K562 (cell line): ENCODE results near the gene MCL1. TPM values are rescaled to one million over a fixed set of nuclear protein-coding genes. Genes with fewer than 3 reads are reported as not detected.

Experiments used
- CREB1 ChIP-seq, 2 experiments: sonication (generic) in 1 of 2; formaldehyde crosslinking in 1 of 2; IDR thresholded peaks; 2 replicates each; pipeline versions ENCODE4 v1.6.1 to v1.8.0; 2012 to 2022; ENCODE audit warnings: inconsistent platforms in 1 of 2, mild to moderate bottlenecking in 1 of 2, missing genetic modification reagents in 1 of 2, moderate library complexity in 1 of 2
- DNMT1 ChIP-seq: fragments of 450-650 bp; IDR thresholded peaks from 2 replicates; pipeline ENCODE4 v1.6.1; 2016; ENCODE audit warnings: antibody characterized with exemption, mild to moderate bottlenecking
- FOXM1 ChIP-seq, 2 experiments: fragments of 450-650 bp in 1 of 2; sonication (generic) in 1 of 2; formaldehyde crosslinking in 1 of 2; IDR thresholded peaks; 2 replicates each; pipeline versions ENCODE4 v1.6.1 to v1.9.0; 2017 to 2022; ENCODE audit warnings: low read depth in 2 of 2, mild to moderate bottlenecking in 2 of 2, missing genetic modification reagents in 1 of 2, moderate library complexity in 1 of 2
- HEY1 ChIP-seq: fragments of 250-450 bp; sonication (Bioruptor Pico); IDR thresholded peaks from 2 replicates; pipeline ENCODE4 v1.5.0; 2020; ENCODE audit warnings: mild to moderate bottlenecking, moderate library complexity, borderline replicate concordance
- MTA1 ChIP-seq: fragments of 450-650 bp; IDR thresholded peaks from 2 replicates; pipeline ENCODE4 v1.6.1; 2017; ENCODE audit warnings: borderline replicate concordance
- NCOA6 ChIP-seq: fragments of 450-650 bp; IDR thresholded peaks from 2 replicates; pipeline ENCODE4 v1.6.1; 2017; ENCODE audit warnings: mild to moderate bottlenecking
- RBM14 ChIP-seq: fragments of 200-400 bp; formaldehyde crosslinking; IDR thresholded peaks from 2 replicates; pipeline ENCODE4 v1.6.1; 2018; ENCODE audit warnings: low read depth, mild to moderate bottlenecking, low read length, moderate library complexity, borderline replicate concordance; ENCODE audit not compliant: insufficient read depth
- SMARCE1 ChIP-seq: fragments of 450-650 bp; IDR thresholded peaks from 2 replicates; pipeline ENCODE4 v1.7.1; 2016; ENCODE audit warnings: mild to moderate bottlenecking
- ZBTB17 ChIP-seq: fragments of 450-650 bp; formaldehyde crosslinking; IDR thresholded peaks from 2 replicates; pipeline ENCODE4 v1.4.0; 2020; ENCODE audit warnings: mild to moderate bottlenecking
- ZNF253 ChIP-seq: fragments of 250-450 bp; sonication (Bioruptor Pico); conservative IDR thresholded peaks from 2 replicates; pipeline ENCODE4 v1.6.1; 2021; ENCODE audit warnings: mild to moderate bottlenecking
- ZNF79 ChIP-seq: fragments of 250-450 bp; sonication (Bioruptor Pico); IDR thresholded peaks from 2 replicates; pipeline ENCODE4 v1.4.0; 2020; ENCODE audit warnings: low read depth, mild to moderate bottlenecking, moderate library complexity
- polyA plus RNA-seq, 8 experiments: library from polyadenylated mRNA; depleted of rRNA in 4 of 8; stranded (reverse) in 5 of 8; unstranded in 3 of 8; fragments of >200 nt; fragmentation: Nextera tagmentation in 2 of 8; fragmentation: Illumina TruSeq in 1 of 8; extraction: Ambion mirVana in 2 of 8; extraction: Trizol in 1 of 8; gene quantifications; 2 replicates each; pipeline versions ENCODE4 v1.2.1 to v1.2.3, GENCODE V29; 2011 to 2014; ENCODE audit warnings: inconsistent platforms in 1 of 8, missing spikeins in 1 of 8
- total RNA-seq, 7 experiments: library from RNA; depleted of rRNA in 6 of 7; stranded (reverse); fragments of >200 nt in 6 of 7; fragmentation: Illumina TruSeq in 2 of 7; extraction: Trizol in 2 of 7; gene quantifications; 2 replicates each; pipeline versions ENCODE4 v1.2.1 to v1.2.3, GENCODE V29; 2011 to 2021; ENCODE audit warnings: low replicate concordance in 1 of 7
- TF ChIP-seq, protein P1 (sequence below): fragments of 450-650 bp; formaldehyde crosslinking; IDR thresholded peaks from 2 replicates; pipeline ENCODE4 v1.4.0; 2022; ENCODE audit warnings: mild to moderate bottlenecking, moderate library complexity
- TF ChIP-seq, protein P2 (sequence below): fragments of 250-450 bp; sonication (Bioruptor Pico); IDR thresholded peaks from 2 replicates; pipeline ENCODE4 v1.4.0; 2020
- TF ChIP-seq, protein P3 (sequence below): fragments of 450-650 bp; IDR thresholded peaks from 2 replicates; pipeline ENCODE4 v1.6.1; 2018; ENCODE audit not compliant: partially characterized antibody

Gene MCL1
- total and polyA plus RNA-seq, 9 of the 15 experiments (the other 6 are each of a cell fraction or from before 2014, with no cell fraction given): 27.1 to 224 (median 138) TPM

DNA sequence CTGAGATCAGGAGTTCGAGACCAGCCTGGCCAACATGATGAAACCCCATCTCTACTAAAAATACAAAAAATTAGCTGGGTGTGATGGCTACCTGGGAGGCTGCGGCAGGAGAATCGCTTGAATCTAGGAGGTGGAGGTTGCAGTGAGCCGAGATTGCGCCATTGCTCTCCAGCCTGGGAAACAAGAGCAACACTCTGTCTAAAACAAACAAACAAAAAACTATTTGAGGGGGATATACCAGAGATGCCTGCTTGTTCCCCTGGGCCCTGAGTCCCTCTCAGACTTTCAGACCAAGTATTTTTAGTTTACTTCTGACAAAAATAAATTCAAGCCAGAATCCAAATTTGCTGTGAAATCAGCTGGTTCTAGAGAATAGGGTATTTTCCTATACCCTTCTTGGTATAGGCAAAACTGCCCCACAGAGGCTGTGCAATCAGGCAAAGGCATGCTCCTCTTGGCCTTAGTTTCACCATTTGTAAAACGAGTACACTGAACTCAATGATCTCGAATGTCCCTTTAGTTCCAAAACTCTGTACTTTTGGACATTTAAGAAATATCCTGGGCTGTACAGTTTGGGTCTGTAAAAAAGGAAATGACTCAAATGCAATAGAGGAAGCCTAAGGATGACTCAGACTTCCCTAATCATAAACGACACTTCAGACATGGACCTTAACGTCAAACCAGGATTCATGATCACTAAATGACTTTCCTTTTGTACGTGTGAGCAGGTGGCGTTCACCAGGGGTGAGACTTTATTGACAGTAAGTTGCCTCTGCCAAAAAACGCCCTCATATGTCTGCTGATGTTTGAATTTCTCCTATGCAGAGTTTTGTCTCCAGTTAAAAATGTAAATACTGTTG, 33.9 kb upstream of the MCL1 start (continued):
- no peak for TF ChIP-seq CREB1 (IDR thresholded peaks at IDR 0.05)
- no peak for TF ChIP-seq CREB1 (CRISPR knock-in tag; IDR thresholded peaks at IDR 0.05)
- TF ChIP-seq, protein P1, sequence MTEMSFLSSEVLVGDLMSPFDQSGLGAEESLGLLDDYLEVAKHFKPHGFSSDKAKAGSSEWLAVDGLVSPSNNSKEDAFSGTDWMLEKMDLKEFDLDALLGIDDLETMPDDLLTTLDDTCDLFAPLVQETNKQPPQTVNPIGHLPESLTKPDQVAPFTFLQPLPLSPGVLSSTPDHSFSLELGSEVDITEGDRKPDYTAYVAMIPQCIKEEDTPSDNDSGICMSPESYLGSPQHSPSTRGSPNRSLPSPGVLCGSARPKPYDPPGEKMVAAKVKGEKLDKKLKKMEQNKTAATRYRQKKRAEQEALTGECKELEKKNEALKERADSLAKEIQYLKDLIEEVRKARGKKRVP: 0 out of 2 replicates have a peak, but pooled peaks have one; percentile 14
- TF ChIP-seq, protein P2, sequence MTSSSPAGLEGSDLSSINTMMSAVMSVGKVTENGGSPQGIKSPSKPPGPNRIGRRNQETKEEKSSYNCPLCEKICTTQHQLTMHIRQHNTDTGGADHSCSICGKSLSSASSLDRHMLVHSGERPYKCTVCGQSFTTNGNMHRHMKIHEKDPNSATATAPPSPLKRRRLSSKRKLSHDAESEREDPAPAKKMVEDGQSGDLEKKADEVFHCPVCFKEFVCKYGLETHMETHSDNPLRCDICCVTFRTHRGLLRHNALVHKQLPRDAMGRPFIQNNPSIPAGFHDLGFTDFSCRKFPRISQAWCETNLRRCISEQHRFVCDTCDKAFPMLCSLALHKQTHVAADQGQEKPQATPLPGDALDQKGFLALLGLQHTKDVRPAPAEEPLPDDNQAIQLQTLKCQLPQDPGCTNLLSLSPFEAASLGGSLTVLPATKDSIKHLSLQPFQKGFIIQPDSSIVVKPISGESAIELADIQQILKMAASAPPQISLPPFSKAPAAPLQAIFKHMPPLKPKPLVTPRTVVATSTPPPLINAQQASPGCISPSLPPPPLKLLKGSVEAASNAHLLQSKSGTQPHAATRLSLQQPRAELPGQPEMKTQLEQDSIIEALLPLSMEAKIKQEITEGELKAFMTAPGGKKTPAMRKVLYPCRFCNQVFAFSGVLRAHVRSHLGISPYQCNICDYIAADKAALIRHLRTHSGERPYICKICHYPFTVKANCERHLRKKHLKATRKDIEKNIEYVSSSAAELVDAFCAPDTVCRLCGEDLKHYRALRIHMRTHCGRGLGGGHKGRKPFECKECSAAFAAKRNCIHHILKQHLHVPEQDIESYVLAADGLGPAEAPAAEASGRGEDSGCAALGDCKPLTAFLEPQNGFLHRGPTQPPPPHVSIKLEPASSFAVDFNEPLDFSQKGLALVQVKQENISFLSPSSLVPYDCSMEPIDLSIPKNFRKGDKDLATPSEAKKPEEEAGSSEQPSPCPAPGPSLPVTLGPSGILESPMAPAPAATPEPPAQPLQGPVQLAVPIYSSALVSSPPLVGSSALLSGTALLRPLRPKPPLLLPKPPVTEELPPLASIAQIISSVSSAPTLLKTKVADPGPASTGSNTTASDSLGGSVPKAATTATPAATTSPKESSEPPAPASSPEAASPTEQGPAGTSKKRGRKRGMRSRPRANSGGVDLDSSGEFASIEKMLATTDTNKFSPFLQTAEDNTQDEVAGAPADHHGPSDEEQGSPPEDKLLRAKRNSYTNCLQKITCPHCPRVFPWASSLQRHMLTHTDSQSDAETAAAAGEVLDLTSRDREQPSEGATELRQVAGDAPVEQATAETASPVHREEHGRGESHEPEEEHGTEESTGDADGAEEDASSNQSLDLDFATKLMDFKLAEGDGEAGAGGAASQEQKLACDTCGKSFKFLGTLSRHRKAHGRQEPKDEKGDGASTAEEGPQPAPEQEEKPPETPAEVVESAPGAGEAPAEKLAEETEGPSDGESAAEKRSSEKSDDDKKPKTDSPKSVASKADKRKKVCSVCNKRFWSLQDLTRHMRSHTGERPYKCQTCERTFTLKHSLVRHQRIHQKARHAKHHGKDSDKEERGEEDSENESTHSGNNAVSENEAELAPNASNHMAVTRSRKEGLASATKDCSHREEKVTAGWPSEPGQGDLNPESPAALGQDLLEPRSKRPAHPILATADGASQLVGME (CRISPR knock-in tag): no peak
- no peak for TF ChIP-seq RBM14
- TF ChIP-seq FOXM1 (IDR thresholded peaks at IDR 0.05; ENCODE audit: low read depth): peak; percentile 27; the same call in 1 of the 2 replicates
- no peak for TF ChIP-seq FOXM1 (CRISPR knock-in tag; IDR thresholded peaks at IDR 0.05; ENCODE audit: low read depth)
- TF ChIP-seq ZNF79 (CRISPR knock-in tag): no peak
- TF ChIP-seq NCOA6: no peak
- TF ChIP-seq HEY1 (CRISPR knock-in tag): no peak
- TF ChIP-seq SMARCE1: peak; percentile 96
- no peak for TF ChIP-seq ZNF253
- peak; percentile 75; the same call in 1 of the 2 replicates for TF ChIP-seq ZBTB17 (CRISPR knock-in tag)
- no peak for TF ChIP-seq DNMT1
- TF ChIP-seq, protein P3, sequence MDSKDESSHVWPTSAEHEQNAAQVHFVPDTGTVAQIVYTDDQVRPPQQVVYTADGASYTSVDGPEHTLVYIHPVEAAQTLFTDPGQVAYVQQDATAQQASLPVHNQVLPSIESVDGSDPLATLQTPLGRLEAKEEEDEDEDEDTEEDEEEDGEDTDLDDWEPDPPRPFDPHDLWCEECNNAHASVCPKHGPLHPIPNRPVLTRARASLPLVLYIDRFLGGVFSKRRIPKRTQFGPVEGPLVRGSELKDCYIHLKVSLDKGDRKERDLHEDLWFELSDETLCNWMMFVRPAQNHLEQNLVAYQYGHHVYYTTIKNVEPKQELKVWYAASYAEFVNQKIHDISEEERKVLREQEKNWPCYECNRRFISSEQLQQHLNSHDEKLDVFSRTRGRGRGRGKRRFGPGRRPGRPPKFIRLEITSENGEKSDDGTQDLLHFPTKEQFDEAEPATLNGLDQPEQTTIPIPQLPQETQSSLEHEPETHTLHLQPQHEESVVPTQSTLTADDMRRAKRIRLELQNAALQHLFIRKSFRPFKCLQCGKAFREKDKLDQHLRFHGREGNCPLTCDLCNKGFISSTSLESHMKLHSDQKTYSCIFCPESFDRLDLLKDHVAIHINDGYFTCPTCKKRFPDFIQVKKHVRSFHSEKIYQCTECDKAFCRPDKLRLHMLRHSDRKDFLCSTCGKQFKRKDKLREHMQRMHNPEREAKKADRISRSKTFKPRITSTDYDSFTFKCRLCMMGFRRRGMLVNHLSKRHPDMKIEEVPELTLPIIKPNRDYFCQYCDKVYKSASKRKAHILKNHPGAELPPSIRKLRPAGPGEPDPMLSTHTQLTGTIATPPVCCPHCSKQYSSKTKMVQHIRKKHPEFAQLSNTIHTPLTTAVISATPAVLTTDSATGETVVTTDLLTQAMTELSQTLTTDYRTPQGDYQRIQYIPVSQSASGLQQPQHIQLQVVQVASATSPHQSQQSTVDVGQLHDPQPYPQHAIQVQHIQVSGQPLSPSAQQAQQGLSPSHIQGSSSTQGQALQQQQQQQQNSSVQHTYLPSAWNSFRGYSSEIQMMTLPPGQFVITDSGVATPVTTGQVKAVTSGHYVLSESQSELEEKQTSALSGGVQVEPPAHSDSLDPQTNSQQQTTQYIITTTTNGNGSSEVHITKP: no peak
- peak; percentile 56; the same call in 1 of the 2 replicates for TF ChIP-seq MTA1
